GM23338 (cell line): ENCODE data around the gene OBP2A. TPM values are rescaled to one million over a fixed set of nuclear protein-coding genes. Genes with fewer than 3 reads are reported as not detected.

Experiments
- ATAC-seq: fragments of 200-7000 bp; cut with Tn5 transposase; 3 replicates; pipeline ENCODE4 v1.9.1; 2020
- DNase-seq: peaks from one replicate; pipeline ENCODE4 v3.0.0-alpha.2; 2015; ENCODE audit warnings: low spot score
- H2AFZ ChIP-seq: fragments of 200-600 bp; sonication (generic); 2 replicates; pipeline ENCODE4 v1.8.0; 2016; ENCODE audit warnings: antibody characterized with exemption, mild to moderate bottlenecking, moderate library complexity
- H3F3A ChIP-seq: fragments of 200-600 bp; sonication (generic); replicated peaks from 2 replicates; pipeline ENCODE4 v1.8.0; 2017; ENCODE audit warnings: antibody characterized with exemption, mixed run types, low read depth
- H3K27ac ChIP-seq: fragments of 200-600 bp; sonication (generic); 2 replicates; pipeline ENCODE4 v1.6.1; 2016; ENCODE audit warnings: low read depth
- H3K27me3 ChIP-seq: fragments of 200-600 bp; sonication (generic); 2 replicates; pipeline ENCODE4 v1.8.0; 2016; ENCODE audit warnings: mild to moderate bottlenecking, mixed run types, moderate library complexity; ENCODE audit not compliant: insufficient read depth
- H3K36me3 ChIP-seq: fragments of 200-600 bp; sonication (generic); 2 replicates; pipeline ENCODE4 v1.8.0; 2016; ENCODE audit warnings: mild to moderate bottlenecking; ENCODE audit not compliant: insufficient read depth
- H3K4me1 ChIP-seq: fragments of 200-600 bp; sonication (generic); 2 replicates; pipeline ENCODE4 v1.8.0; 2016; ENCODE audit warnings: mild to moderate bottlenecking, moderate library complexity; ENCODE audit not compliant: insufficient read depth
- H3K4me2 ChIP-seq: fragments of 200-600 bp; sonication (generic); 2 replicates; pipeline ENCODE4 v1.7.1; 2017; ENCODE audit warnings: mixed run types
- H3K4me3 ChIP-seq: fragments of 200-600 bp; sonication (generic); 2 replicates; pipeline ENCODE4 v1.6.1; 2016; ENCODE audit warnings: mixed run types
- H3K79me2 ChIP-seq: fragments of 200-600 bp; sonication (generic); replicated peaks from 2 replicates; pipeline ENCODE4 v1.8.0; 2017; ENCODE audit warnings: mild to moderate bottlenecking; ENCODE audit not compliant: insufficient read depth
- H3K9me2 ChIP-seq: fragments of 200-600 bp; sonication (generic); 2 replicates; pipeline ENCODE4 v1.8.0; 2017; ENCODE audit not compliant: insufficient read depth
- H4K20me1 ChIP-seq: fragments of 200-600 bp; sonication (generic); replicated peaks from 2 replicates; pipeline ENCODE4 v1.8.0; 2017; ENCODE audit warnings: mild to moderate bottlenecking; ENCODE audit not compliant: insufficient read depth
- H3K27ac Mint-ChIP-seq: 2 replicates; pipeline ENCODE4 v1.8.0; 2020; ENCODE audit warnings: inconsistent platforms, mild to moderate bottlenecking, moderate library complexity, mixed read lengths
- H3K27me3 Mint-ChIP-seq: 3 replicates; pipeline ENCODE4 v1.8.0; 2022; ENCODE audit warnings: low read depth, mild to moderate bottlenecking, moderate library complexity, mixed read lengths, inconsistent platforms; ENCODE audit not compliant: insufficient read depth, poor library complexity
- H3K36me3 Mint-ChIP-seq: 3 replicates; pipeline ENCODE4 v1.8.0; 2021; ENCODE audit warnings: low read depth, mild to moderate bottlenecking, inconsistent platforms, moderate library complexity, mixed read lengths
- H3K4me1 Mint-ChIP-seq: 3 replicates; pipeline ENCODE4 v1.8.0; 2020; ENCODE audit warnings: mild to moderate bottlenecking, inconsistent platforms, mixed read lengths
- H3K4me3 Mint-ChIP-seq: 3 replicates; pipeline ENCODE4 v1.8.0; 2021; ENCODE audit warnings: moderate library complexity, mild to moderate bottlenecking, inconsistent platforms, mixed read lengths
- H3K9me3 Mint-ChIP-seq: 3 replicates; pipeline ENCODE4 v1.8.0; 2020; ENCODE audit warnings: moderate library complexity, mild to moderate bottlenecking, inconsistent platforms, mixed read lengths
- CREB1 ChIP-seq: fragments of 250-450 bp; sonication (Bioruptor Pico); IDR thresholded peaks from 2 replicates; pipeline ENCODE4 v1.5.0; 2020; ENCODE audit warnings: low read depth, mild to moderate bottlenecking, moderate library complexity
- CTCF ChIP-seq, 2 experiments: fragments of 200-600 bp in 1 of 2; sonication (generic) in 1 of 2; conservative IDR thresholded peaks; 2 replicates each; pipeline versions ENCODE4 v1.5.1 to v1.6.1; 2016 to 2017; ENCODE audit warnings: antibody characterized with exemption in 2 of 2, low read depth in 2 of 2, mild to moderate bottlenecking in 2 of 2, moderate library complexity in 1 of 2
- EZH2 ChIP-seq: fragments of 200-600 bp; sonication (generic); IDR thresholded peaks from one replicate; pipeline ENCODE4 v1.8.0; 2017; ENCODE audit warnings: antibody characterized with exemption, mild to moderate bottlenecking, low read depth; ENCODE audit not compliant: unreplicated experiment
- EZH2phosphoT487 ChIP-seq: fragments of 200-600 bp; sonication (generic); IDR thresholded peaks from one replicate; pipeline ENCODE4 v1.8.1; 2018; ENCODE audit warnings: antibody characterized with exemption; ENCODE audit not compliant: unreplicated experiment
- JUNB ChIP-seq: IDR thresholded peaks from one replicate; pipeline ENCODE4 v1.6.1; 2016; ENCODE audit warnings: antibody characterized with exemption; ENCODE audit not compliant: unreplicated experiment
- NANOG ChIP-seq: IDR thresholded peaks from 2 replicates; pipeline ENCODE4 v1.6.1; 2016; ENCODE audit warnings: antibody characterized with exemption, borderline replicate concordance
- REST ChIP-seq: IDR thresholded peaks from one replicate; pipeline ENCODE4 v1.6.1; 2018; ENCODE audit warnings: antibody characterized with exemption; ENCODE audit not compliant: unreplicated experiment
- STAT1 ChIP-seq: IDR thresholded peaks from one replicate; pipeline ENCODE4 v1.6.1; 2016; ENCODE audit warnings: antibody characterized with exemption; ENCODE audit not compliant: unreplicated experiment
- ZNF114 ChIP-seq: fragments of 250-450 bp; sonication (Bioruptor Pico); IDR thresholded peaks from 2 replicates; pipeline ENCODE4 v1.5.0; 2020; ENCODE audit warnings: mild to moderate bottlenecking, moderate library complexity
- ZNF331 ChIP-seq: fragments of 250-450 bp; sonication (Bioruptor Pico); IDR thresholded peaks from 2 replicates; pipeline ENCODE4 v1.5.0; 2020; ENCODE audit warnings: low read depth, mild to moderate bottlenecking, moderate library complexity
- polyA plus RNA-seq: library from polyadenylated mRNA; unstranded; fragments of >200 nt; fragmentation: Nextera tagmentation; extraction: Ambion mirVana; gene quantifications from 2 replicates; pipeline ENCODE4 v1.2.1, GENCODE V29; 2016
- total RNA-seq: library from RNA; depleted of rRNA; stranded (reverse); fragments of >200 nt; shearing (Covaris generic); gene quantifications from 2 replicates; pipeline ENCODE4 v1.2.3, GENCODE V29; 2014
- TF ChIP-seq, protein P1 (sequence below): fragments of 250-450 bp; sonication (Bioruptor Pico); IDR thresholded peaks from 2 replicates; pipeline ENCODE4 v1.5.0; 2020; ENCODE audit warnings: mild to moderate bottlenecking, moderate library complexity

Gene OBP2A
- total and polyA plus RNA-seq, 2 experiments from 2014 or later: not detected

- TF ChIP-seq STAT1: no peak
- TF ChIP-seq CTCF (conservative IDR thresholded peaks at IDR 0.05; ENCODE audit: low read depth in 2 of 2): no peak
- TF ChIP-seq EZH2phosphoT487: no peak
- TF ChIP-seq EZH2: no peak
- no peak for TF ChIP-seq REST
- TF ChIP-seq CREB1 (CRISPR knock-in tag): no peak
Observed at GRCh38 chr9:135577256-135577655, 31.3 kb downstream of the OBP2A start (continued).

DNA sequence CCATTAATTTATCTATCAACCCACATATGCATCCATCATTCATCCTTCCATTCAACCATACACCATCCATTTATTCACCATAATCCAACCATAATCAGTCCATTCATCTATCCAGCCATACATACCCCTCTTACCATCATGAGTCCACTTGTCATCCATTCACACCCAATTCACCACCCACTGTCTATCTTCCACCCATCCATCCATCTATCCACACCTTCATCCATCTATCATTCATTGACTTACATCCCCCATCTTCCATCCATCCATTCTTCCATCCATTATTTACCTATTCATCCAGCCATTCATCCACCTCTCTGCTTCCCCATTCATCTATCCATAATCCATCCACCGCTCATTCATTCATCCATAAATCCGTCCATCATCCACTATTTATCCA lies 33.4 kb downstream of the OBP2A start:
- Mint-ChIP-seq H3K4me1 (no peaks in the 10 kb centered on the region), H3K27ac (no peak overlapping the region), H3K36me3 (peaks cover 3% of the 10 kb centered on the region; the same call in 1 of the 3 replicates), H3K9me3 (peaks cover 11% of the 10 kb centered on the region), H3K4me3 (no peak overlapping the region), H3K27me3 (no peaks in the 10 kb centered on the region)
- H4K20me1 ChIP-seq: no peaks in the 10 kb centered on the region
- ATAC-seq (no peak), DNase-seq (no peak)
- no peaks in the 10 kb centered on the region for H3K27me3 ChIP-seq
- no peaks in the 10 kb centered on the region for H3K79me2 ChIP-seq
- H3K9me2 ChIP-seq: 0 out of 2 replicates have a peak, but pooled peaks cover 6% of the 10 kb centered on the region
- H3K4me1 ChIP-seq: no peaks in the 10 kb centered on the region
- H3F3A ChIP-seq: no peaks in the 10 kb centered on the region
- no peak overlapping the region for H3K4me3 ChIP-seq
- no peak overlapping the region for H2AFZ ChIP-seq
- H3K27ac ChIP-seq: no peak overlapping the region
- no peak overlapping the region for H3K4me2 ChIP-seq
- no peaks in the 10 kb centered on the region for H3K36me3 ChIP-seq
- no peak for TF ChIP-seq ZNF114 (CRISPR knock-in tag)
- no peak for TF ChIP-seq CREB1 (CRISPR knock-in tag)
- no peak for TF ChIP-seq NANOG
- TF ChIP-seq CTCF (conservative IDR thresholded peaks at IDR 0.05; ENCODE audit: low read depth in 2 of 2): no peak
- TF ChIP-seq, protein P1, sequence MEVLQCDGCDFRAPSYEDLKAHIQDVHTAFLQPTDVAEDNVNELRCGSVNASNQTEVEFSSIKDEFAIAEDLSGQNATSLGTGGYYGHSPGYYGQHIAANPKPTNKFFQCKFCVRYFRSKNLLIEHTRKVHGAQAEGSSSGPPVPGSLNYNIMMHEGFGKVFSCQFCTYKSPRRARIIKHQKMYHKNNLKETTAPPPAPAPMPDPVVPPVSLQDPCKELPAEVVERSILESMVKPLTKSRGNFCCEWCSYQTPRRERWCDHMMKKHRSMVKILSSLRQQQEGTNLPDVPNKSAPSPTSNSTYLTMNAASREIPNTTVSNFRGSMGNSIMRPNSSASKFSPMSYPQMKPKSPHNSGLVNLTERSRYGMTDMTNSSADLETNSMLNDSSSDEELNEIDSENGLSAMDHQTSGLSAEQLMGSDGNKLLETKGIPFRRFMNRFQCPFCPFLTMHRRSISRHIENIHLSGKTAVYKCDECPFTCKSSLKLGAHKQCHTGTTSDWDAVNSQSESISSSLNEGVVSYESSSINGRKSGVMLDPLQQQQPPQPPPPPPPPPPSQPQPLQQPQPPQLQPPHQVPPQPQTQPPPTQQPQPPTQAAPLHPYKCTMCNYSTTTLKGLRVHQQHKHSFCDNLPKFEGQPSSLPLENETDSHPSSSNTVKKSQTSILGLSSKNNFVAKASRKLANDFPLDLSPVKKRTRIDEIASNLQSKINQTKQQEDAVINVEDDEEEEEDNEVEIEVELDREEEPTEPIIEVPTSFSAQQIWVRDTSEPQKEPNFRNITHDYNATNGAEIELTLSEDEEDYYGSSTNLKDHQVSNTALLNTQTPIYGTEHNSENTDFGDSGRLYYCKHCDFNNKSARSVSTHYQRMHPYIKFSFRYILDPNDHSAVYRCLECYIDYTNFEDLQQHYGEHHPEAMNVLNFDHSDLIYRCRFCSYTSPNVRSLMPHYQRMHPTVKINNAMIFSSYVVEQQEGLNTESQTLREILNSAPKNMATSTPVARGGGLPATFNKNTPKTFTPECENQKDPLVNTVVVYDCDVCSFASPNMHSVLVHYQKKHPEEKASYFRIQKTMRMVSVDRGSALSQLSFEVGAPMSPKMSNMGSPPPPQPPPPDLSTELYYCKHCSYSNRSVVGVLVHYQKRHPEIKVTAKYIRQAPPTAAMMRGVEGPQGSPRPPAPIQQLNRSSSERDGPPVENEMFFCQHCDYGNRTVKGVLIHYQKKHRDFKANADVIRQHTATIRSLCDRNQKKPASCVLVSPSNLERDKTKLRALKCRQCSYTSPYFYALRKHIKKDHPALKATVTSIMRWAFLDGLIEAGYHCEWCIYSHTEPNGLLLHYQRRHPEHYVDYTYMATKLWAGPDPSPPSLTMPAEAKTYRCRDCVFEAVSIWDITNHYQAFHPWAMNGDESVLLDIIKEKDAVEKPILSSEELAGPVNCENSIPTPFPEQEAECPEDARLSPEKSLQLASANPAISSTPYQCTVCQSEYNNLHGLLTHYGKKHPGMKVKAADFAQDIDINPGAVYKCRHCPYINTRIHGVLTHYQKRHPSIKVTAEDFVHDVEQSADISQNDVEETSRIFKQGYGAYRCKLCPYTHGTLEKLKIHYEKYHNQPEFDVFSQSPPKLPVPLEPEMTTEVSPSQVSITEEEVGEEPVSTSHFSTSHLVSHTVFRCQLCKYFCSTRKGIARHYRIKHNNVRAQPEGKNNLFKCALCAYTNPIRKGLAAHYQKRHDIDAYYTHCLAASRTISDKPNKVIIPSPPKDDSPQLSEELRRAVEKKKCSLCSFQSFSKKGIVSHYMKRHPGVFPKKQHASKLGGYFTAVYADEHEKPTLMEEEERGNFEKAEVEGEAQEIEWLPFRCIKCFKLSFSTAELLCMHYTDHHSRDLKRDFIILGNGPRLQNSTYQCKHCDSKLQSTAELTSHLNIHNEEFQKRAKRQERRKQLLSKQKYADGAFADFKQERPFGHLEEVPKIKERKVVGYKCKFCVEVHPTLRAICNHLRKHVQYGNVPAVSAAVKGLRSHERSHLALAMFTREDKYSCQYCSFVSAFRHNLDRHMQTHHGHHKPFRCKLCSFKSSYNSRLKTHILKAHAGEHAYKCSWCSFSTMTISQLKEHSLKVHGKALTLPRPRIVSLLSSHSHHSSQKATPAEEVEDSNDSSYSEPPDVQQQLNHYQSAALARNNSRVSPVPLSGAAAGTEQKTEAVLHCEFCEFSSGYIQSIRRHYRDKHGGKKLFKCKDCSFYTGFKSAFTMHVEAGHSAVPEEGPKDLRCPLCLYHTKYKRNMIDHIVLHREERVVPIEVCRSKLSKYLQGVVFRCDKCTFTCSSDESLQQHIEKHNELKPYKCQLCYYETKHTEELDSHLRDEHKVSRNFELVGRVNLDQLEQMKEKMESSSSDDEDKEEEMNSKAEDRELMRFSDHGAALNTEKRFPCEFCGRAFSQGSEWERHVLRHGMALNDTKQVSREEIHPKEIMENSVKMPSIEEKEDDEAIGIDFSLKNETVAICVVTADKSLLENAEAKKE (CRISPR knock-in tag): no peak
- TF ChIP-seq EZH2: no peak
- no peak for TF ChIP-seq JUNB
- no peak for TF ChIP-seq ZNF331 (CRISPR knock-in tag)
- TF ChIP-seq EZH2phosphoT487: no peak
